Forelimb muscle (tissue), 1 donor: ENCODE data around the gene TRIM42. TPM values are rescaled to one million over a fixed set of nuclear protein-coding genes. Genes with fewer than 3 reads are reported as not detected.

ENCODE experiments used
- DNase-seq: peaks from one replicate; pipeline ENCODE4 v3.0.0-alpha.2; 2013; ENCODE audit warnings: low read depth
- polyA plus RNA-seq: library from polyadenylated mRNA; unstranded; fragments of 120-200 nt; gene quantifications from one replicate; pipeline ENCODE4 v1.2.1, GENCODE V29; 2013; ENCODE audit not compliant: insufficient read length

The TRIM42 gene
- polyA plus RNA-seq, 1 donor = not detected

- no peak for DNase-seq
These were observed 33.0 kb downstream of the TRIM42 start for GRCh38 chr3:140710711-140711389.

GRCh38 chr3:140711390-140712035 is 33.6 kb downstream of the TRIM42 start:
- DNase-seq = no peak

- DNase-seq = no peak
These were observed 34.4 kb downstream of the TRIM42 start for GRCh38 chr3:140712301-140712700.

GRCh38 chr3:140715035-140715434 is 37.2 kb downstream of the TRIM42 start:
- no peak for DNase-seq

GRCh38 chr3:140717921-140718320 is 40.1 kb downstream of the TRIM42 start:
- DNase-seq = no peak

DNA sequence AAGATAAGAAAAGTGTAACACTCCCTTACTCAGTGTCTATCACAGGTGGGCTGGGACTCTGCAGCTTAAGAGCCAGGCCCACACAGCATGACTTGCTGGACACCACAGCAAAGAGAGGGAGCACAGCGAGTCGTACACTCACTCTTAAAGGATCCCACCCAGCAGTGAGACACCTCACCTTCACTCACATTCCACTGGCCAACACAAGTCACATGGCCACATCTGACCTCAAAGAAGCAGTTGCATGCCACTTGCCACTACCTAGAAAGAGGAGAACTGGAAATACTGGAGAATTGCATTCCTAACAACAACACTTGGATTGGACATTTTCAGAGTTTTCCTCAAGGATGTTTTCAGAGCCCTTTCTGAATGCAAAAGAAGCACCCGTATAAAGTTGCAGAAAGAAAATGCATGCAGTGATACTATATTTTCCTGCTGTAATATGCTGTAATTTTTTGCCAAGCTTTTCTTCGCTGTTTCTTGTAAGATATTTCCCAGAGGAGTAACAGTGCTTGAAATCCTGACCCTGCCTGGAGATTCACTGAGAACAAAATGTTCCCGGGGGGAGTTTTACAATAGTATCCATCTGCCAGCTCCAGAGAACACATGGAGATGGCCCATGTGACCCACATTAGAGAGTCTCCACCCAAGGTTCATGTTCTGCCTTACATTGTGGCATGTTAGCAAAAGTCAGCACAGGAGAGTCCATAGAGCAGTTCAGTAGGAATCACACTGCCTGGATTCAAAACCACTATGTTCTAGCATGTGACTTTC is 42.2 kb downstream of the TRIM42 start:
- DNase-seq = peak; percentile 47

- no peak for DNase-seq
These were observed 45.7 kb downstream of the TRIM42 start for GRCh38 chr3:140723576-140723975.

DNA sequence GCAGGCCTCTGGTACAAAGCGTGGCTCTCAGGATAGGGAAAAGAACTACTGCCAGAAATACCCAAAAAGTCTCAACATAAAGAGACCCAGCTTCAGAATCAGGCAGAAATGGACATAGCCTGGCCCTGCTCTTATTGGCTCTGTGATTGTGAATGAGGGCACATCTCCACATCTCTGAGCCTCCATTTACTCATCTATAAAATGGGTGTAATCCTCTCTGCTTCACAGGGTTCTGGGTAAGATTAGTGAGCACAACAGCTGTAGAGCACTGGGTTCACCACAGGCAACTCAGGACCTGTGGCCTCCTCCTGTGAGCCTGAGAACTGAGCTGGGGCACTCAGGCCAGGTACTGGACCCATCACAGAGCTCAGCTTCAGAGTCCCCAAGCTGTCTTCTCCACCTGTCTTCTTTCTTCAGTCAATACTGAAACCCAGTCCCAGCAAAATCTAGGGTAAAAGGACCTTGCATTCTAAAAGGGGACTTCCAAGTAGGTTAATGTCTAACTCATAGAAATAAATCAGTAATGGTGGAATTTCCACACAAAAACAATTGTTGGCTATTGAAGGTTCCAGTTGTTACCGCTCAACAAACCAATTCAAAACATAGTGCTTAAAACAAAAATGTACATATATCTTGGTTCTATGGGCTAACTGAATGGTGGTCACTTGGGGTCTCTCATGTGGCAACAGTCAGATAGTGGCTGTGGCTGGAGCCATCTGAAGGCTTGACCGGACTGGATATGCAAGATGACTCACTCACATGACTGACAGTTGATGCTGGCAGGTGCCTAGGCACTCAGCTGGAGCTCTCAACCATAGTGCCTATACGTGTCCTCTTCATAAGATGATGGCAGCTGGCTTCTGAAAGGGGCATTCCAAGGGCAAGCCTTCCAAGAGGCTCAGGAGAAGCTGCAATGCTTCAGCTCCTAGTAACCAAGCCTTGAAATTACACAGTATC is 47.3 kb downstream of the TRIM42 start:
- no peak for DNase-seq

DNA sequence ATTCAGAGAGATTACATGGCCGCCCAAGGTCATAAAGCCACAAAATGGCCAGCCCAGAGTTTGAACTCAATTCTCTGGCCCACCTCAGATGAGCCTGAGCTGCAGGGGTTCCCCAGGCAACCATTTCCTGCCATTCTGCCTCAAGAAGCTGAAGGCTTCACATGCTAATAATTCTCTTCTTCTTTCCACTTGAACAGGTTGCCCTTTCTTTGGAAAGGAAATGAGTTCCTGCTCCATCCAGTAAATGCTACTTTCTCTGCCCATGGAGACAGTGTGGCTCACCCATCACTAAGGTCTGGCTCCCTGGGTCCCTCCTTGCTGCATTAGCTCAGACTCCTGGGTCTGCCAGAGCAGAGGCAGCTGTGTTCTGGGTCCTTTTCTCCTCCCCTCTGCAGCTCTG is 48.2 kb downstream of the TRIM42 start:
- no peak for DNase-seq

- DNase-seq = no peak
These were observed 50.0 kb downstream of the TRIM42 start for GRCh38 chr3:140727886-140728285.

GRCh38 chr3:140731440-140732119 is 53.7 kb downstream of the TRIM42 start:
- no peak for DNase-seq

- no peak for DNase-seq
These were observed 55.8 kb downstream of the TRIM42 start for GRCh38 chr3:140733623-140734022.

GRCh38 chr3:140736863-140737460 is 59.1 kb downstream of the TRIM42 start:
- no peak for DNase-seq

GRCh38 chr3:140742116-140742515 is 64.3 kb downstream of the TRIM42 start:
- DNase-seq = no peak

GRCh38 chr3:140748171-140748570 is 70.3 kb downstream of the TRIM42 start:
- no peak for DNase-seq

DNA sequence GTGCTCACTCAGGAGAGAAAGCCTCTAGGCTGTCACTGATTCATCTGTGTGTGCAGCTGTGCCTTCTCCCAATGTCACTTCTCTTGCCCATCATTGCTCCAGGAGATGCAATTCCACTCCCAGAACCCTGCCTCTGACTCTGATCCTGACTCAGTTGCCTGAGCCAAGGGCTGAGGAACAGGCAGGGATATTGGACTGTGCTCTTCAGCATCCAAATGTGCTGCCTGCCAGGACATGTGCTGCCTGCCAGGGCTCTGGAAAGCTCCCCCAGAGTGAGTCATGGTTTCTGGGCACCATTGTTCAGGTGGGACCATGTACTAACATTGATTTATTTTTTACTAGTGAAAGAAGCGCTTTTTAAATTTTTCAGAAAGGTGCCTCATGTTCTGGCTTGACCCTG is 71.0 kb downstream of the TRIM42 start:
- DNase-seq = no peak
